HCEC 1CT (cell line): ENCODE data around the gene LARP1.
A peak's percentile ranks its signal among the peaks of the same experiment; 100 is the strongest.
"Not testable (repeated sequence)": the region's sequence is repeated elsewhere in the genome, so short reads cannot be mapped to it uniquely, and the experiment has no call there.

Experiments
- DNase-seq: peaks from one replicate; pipeline ENCODE4 v3.0.0-alpha.2; 2017

Gene LARP1

DNA sequence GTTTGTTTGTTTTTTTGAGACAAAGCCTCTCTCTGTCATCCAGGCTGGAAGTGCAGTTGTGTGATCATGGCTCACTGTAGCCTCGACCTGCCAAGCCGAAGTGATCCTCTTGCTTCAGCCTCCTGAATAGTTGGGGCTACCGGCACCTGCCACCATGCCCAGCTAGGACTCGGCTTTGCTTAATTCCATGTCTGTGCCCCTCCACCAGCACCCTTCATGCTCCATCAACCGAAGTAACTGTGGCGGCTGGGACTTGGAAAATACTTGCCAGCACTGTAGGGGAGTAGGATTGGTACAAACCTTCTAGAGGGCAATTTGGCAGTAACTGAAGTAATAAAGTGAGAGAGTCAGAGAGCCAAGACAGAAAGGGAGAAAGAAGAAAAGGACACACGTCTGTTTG, 76.3 kb downstream of the LARP1 start:
- DNase-seq, result no peak

DNA sequence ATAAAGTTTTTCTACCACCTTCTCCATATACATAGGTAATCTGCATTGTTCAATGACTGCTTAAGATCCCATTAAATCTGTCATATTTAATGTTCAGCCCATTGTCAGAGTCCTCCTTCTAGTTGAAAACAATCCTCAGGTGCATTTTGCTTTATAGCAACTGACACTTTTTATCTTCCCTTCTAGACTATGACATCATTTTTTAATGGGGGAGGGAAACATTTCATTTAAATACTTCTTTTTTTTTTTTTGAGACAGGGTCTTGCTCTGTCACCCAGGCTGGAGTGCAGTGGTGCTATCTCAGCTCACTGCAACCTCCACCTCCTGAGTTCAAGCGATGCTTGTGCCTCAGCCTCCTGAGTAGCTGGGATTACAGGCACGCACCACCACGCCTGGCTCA, 77.6 kb downstream of the LARP1 start:
- not testable (repeated sequence) for DNase-seq

DNA sequence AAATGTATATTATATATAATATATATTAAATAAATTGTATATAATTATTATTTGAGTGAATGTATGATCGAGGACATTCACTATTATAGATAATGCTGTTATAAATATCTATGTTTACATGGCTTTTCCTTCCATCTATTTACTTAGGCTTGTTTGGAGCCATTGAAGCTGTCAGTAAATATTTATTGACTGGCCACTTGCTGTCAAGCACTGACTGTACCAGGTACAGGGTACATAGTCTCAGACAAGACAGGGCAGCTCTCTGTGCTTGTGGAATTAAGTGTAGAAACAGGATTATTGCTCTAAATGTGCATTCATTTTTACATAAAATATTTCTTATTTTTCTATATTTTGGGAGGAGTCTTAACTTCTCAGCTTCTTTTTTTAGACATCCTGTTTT, 78.9 kb downstream of the LARP1 start:
- DNase-seq, result no peak

DNA sequence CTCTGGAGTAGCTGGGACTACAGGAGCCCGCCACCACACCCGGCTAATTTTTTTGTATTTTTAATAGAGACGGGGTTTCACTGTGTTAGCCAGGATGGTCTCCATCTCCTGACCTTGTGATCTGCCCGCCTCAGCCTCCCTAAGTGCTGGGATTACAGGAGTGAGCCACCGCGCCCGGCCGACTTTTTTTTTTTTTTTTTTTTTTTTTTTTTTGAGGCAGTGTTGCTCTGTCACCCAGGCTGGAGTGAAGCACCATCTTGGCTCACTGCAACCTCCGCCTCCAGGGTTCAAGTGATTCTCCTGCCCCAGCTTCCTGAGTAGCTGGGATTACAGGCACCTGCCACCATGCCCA, 80.5 kb downstream of the LARP1 start:
- not testable (repeated sequence) for DNase-seq

DNA sequence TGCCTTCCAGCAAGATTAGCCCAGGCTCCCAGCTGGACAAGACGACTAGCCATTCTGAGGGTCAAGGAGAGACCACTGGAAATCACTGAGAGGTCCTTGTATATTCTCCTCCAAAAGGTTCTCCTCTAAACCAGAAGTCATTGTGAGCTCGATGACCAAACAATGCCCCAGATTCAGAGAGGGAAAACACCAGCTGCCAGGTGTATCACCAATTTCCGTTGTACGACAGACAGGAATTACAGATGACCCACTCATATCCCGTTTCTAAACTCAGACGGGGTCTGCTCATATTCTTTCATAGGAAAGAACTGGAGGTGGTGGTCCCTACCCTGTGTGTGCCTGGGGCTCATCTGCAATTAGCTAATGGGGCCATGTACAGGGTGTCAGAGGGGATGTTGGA, 81.0 kb downstream of the LARP1 start:
- DNase-seq, result no peak

DNA sequence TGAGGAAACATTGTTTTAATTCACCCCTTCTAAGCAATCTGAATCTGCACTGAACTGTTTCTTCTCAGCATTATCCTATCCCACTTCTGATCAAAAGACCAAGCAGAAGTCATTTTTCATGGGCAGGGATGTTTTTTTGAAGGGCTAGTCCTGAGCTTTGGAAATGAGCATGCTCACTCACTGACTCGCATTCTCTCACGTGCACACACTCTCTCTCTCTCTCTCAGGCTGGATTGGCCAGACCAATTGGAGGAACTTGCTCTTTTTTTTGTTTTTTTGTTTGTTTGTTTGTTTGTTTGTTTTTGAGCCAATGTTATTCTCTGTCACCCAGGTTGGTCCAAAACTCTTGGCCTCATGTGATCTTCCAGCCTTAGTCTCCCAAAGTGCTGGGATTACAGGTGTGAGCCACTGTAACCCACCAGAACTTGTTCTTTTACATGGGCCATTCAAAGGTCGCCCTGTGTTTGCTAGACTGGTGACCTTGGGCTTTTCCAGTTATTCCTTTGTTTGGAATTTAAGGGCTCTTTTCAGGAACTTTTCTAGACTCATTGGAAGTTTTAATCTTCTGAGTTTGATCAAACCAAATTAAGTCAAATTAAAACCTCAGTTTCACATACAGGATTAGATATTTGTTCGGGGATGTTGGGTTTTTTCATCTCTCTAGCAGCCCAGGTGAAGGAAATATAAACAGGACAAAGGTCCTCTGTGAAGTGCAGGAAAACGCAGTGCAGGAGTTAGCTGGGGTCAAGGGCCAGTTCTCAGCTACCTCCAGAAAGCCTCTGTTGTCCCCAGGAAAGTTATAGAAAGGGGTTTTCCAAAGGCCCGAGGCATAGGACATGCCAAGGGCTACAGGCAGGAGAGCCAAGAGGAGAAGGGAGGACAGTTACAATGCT, 82.1 kb downstream of the LARP1 start:
- DNase-seq, result no peak

DNA sequence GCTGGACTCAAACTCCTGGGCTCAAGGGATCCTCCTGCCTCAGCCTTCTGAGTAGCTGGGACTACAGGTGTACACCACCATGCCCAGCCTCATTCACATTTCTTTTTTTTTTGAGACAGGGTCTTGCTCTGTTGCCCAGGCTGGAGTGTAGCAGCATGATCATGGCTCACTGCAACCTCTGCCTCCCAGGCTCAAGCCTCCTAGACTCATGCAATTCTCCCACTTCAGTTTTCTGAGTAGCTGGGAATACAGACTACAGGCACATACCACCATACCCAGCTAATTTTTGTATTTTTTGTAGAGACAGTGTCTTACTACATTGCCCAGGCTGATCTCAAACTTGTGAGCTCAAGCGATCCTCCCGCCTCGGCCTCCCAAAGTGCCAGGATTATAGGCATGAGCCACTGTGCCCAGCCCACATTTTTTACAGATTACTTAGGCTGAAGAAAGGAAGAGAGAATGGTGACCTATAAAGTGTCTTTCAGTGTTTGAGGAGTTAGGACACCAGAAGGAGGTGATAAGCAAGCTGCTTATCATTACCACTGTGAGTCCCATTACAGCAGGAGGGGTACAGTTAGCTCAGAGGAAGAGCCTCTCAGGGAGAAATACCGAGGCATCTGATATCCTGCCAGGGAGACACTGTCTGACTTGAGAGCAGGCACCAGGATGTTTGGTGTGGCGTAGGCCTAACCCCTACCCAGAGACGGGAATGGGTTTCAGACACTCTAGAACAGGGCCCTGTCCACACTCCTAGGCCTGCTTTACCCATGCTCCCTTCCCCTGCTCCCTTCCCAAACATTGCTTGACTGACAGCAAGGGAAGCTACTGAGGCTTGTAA, 85.5 kb downstream of the LARP1 start:
- DNase-seq, result no peak

DNA sequence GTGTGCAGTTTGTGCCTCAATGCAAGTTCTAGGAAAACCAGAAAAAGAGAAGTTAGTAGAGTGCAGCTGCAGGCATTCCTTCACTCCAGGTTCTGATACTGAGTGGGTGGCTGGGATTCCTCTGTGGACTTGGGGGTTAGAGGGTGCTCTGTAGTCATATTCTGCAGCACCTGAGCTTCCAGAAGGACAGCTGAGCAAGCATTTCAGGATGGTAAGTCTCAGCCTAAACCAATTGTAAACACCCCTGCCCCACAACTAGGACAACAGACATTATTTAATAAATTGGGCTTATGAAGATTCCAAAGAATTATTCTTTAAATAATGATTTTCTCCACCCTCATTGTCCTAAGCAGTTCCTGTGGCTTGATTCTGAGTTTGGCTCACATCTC, 86.1 kb downstream of the LARP1 start:
- no peak for DNase-seq

DNA sequence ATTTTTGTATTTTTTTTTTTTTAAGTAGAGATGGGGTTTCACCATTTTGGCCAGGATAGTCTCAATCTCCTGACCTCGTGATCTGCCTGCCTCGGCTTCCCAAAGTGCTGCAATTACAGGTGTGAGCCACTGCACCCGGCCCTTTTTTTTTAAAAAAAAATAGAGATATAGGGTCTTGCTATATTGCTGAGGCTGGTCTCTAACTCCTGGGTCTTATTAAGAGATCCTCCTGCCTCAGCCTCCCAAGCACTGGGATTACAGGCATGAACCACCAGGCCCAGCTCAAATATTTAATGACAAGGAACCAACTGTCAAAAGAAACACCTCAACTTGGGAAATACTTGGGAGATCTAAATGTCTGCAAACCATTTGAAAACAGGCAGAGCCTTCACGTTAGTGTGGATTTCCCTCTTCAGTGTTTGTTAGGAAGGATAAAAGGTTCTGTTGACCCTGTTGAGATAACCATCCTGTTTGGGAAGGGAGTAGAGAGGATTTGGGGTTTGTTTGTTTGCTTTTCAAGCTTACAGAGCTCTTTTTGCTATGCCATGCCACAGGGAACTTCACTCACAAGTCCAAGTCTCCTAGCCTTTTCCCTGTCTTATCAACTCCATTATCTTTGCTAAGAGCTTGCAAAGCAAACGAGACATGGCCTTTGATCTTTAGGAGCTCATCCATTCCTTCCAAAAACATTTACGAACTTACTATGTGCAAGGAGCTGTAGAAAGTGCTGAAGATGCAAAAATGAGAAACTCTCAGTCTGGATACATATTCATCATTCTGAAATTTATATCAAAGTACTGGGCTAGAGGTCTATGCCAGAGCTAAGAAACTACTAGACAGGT, 87.7 kb downstream of the LARP1 start:
- DNase-seq, result no peak

DNA sequence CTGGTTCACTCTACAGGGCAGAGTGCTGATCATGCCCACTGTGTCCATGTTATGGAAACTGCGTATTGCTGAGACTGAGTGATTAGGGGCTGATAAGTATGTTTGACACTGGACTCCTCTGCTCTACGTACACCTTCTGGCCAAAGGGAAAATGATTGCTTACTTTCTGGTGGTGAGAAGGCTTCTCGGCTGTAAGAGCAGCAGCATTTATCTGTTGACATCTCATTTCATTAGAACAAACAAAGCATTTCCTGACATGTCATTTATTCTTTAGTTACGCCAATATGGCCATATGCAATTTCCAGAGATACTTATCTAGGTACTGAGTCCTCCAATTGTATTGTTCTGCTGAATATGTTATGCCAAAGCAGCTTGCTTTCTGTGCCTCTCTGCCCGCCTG, 89.6 kb downstream of the LARP1 start:
- DNase-seq, result no peak

DNA sequence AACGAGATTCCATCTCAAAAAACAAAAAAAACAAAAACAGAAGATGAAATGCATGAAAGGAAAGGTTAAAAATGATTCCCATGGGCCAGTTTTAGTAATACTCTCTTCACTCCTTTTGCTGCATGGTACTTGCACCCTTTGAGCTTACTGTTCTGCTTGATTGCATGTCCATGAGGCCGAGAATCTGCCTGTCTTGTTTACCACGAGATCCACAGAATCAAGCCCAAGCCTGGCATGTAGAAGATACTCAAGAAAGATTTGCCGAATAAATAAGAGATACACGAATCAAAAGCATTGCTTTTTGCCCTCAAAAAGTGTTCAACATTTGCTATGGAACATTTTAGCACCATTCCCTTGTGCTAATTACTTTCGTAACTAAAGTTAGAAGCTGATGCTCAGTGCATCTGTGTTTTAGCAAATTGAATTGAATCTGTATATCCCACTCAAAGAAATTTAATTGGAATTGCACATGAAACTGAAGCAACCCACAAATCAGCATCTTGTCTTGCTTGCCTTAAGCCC, 94.1 kb downstream of the LARP1 start:
- no peak for DNase-seq

DNA sequence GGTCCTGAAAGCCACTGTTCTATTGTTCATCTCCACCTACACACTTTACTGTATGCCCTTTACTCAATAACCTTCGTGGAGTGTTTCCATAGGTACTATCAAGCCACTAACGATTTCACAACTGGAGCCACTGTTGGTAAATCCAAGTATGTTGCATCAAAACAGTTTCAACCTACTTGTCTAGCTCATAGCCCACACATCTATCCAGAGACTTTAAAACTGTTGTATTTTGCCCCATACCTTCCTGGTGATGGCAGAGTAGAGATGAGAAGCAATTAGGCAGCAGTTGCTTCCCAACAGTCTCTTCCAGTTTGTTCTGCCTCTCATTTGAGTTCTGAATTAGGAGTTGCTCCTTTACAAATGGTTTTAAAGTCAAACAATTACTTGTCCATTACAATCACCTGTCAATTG, 94.6 kb downstream of the LARP1 start:
- no peak for DNase-seq

DNA sequence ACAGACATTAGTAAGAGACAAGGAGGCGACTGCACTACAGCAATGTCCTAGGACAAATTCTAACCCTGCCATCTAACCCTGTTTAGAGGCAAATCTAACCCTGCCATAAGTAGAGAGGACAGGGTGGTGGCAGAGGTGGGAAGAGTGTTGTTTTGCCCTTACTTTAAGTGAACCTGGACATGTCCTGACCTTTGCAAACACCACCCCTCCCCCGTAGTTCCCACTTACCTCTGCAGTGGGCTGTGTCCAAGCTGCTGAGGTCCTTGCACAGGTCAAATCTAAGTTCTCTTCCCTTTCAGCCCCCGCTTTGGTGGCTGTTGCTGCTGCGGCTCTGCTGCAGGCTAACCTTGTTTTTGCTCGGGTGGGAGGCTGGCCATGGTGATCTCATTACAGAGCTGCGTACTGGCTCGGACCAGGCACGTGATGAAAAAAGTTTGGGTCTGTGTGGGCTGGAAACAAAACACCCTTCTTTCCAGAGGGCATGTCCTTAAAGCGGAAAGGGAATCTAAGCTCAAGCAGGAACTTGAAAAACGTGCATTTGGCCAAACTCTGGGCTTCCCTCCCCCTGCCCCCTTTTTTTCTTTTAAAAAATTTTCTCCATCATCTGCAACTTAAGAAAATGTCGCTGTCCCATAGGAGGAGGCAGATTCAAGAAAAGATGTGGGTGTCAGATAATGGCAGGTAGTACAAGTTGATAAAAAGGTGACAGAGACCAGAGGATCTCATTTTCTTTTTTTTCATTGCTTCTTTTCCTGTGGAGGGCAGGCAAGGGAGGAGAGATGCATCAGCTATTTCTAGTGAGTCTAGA, 95.3 kb downstream of the LARP1 start, which contains the start of gene FAXDC2:
Gene FAXDC2 (minus strand): TSS at position 349 of the 808 bp plus-strand sequence. CDS start 12,425 bp downstream, outside the sequence.
- peak; percentile 59 for DNase-seq

DNA sequence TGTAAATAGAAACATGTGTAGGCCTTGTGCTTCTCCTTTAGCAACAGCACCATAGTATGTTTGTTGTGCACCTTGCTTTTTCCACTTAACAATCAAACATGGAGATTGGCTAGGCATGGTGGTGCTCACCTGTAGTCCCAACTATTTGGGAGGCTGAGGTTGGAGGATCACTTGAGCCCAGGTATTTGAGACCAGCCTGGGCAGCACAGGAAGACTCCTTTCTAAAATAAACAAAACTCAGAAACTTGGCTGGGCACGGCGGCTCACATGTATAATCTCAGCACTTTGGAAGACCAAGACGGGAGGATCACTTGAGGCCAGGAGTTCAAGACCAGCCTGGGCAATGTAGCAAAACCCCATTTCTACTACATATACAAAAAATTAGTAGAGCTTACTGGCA, 96.2 kb downstream of the LARP1 start:
- DNase-seq, result no peak

DNA sequence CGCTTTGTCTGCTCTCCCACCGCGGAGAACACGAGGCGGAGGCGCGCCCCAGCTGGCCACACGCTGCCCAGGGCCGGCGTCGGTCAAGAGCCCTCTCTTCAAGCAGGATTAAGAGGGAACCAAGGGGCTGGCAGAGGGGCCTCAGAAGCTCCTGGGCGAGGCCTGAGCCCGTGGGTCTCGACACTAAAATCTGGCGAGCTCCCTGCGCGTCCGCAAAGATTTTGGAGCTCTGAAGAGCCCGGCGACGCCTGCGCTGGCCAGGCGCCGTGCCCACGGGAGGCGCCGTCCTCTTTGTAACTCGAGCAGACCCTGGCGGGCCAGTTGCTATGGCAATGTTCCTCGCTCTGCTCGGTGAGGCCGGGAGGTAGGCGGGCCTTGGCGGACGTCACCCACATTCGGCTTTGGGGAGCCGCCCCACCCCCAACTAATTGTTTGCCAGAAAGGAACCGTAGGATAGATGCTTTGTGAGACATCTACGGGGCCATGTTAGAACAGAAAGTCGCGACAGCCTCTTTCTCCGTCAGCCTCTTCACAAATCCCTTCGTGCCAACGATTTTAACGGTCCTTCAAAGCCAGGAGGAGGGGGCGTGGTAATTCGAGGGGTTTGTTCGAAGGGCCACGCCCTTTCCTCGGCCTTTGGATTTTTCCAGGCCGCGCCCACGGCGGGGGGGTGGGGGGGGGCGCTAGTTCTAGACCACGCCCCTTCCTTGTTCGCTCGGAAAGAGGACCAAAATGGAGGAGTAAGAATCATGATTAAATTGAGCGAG, 102.5 kb downstream of the LARP1 start:
- peak; percentile 97 for DNase-seq

DNA sequence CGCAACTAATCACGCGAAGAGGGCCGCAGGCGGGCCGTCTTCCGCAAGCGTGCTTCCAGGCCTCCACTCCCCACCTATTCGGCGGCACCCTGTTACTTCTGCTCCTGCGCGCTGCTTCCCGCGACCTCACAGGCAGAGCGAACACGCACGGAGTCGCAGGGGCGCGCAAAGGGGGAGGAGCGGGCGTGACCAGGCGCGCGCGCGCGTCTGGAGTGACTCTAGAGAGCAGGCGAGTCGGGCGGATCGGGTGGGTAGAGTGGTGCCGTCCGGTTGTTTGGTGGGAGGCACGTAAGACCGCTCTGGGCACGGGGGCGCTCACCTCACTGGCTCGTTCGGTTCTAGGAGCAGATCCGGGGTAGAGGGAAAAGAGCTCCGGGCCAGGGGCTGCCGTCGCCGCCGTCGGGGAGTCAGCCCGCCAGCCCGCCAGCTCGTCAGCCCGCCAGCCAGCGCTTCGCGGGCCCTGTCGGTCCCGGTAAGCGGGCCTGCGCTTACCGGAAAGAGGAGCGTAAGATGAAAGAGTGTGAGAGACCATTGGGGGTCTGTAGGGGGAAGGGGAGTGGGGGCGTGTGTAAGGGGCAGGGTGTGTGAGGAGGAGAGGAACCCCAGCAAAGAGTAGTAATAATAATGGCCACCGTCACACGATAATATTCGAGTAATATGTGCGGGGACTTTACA, 103.3 kb downstream of the LARP1 start, which contains the start of gene CNOT8:
Gene CNOT8 (plus strand): TSS at position 331 of the 675 bp plus-strand sequence. CDS start 4,652 bp downstream, outside the sequence.
- DNase-seq, result peak; percentile 98

DNA sequence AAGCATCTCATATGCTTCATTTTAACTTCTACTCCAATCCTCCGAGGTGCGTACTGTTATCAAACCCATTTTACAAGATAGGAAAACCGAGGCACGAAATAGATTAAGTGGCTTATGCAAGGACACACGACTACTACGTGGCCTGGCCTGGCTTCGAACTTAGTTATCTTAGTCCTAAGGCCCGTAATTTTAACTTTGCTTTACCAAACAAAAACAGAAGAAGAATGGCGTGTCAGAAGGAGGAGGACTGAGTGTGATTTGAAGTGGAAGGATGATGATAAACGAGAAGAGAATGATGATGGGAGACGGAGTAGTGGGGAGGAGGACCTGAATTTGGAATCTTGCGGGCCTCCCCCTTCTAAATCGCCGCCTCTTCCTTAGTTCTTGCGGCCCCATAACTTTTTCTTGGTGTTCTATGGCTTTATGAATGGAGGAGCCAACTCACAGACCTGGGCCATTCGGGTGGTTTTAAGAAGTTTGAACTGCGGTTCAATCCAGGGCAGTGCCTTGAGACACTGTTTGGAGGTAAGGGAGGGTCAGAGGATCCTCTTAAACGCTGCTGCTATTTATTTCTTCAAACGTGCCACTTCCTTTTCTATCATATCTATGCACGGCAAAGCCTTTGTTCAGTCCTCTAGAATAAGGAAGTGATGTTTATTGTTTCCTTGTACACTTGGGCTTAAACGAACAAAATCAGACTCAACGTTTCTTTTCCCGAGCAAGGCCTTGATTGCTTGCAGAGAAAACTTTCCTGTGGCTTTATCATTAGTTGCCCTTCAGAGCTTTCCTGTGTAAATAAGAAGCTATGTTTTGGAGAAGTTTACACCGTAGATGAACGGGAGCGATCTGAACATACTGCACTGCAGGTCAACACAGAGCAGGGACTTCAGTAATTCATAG, 104.0 kb downstream of the LARP1 start:
- no peak for DNase-seq

DNA sequence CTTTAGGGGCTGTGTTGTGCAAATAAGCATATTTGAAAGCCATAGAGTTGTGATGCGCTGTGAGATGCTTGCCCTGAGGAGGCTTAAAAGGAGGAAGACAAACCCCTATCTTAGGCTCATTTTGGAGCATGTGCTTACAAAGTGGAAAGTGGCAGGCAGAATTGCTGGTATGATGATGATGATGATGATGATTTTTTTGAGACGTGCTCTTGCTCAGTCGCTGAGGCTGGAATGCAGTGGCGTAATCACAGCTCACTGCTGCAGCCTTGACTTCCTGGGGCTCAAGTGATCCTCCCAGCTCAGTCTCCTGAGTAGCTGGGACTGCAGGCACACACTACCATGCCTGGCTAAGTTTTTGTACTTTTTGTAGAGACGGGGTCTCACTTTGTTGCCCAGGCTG, 104.9 kb downstream of the LARP1 start:
- peak; percentile 69 for DNase-seq

DNA sequence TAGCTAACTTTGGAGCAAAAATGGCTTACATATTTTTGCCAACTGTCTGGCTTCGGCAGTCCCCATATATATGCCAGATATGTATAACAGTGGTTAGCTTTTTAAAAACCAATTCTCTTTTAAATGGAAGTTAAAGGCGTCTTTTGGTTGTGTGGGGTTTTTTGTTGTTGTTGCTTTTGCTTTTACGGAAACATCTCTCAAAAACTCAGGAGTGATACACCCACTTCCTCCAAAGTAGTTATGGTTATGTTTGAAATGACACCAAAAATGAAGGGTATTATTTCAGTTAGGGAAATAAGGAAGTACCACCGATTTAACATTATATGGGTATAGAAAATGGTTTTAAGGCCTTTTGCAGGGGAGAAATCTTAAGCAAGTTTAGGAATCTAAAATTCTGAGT, 105.6 kb downstream of the LARP1 start:
- DNase-seq, result no peak
